Measurements from ENCODE around the gene SAMD8.
A peak's percentile ranks its signal among the peaks of the same experiment; 100 is the strongest.
"Not testable (repeated sequence)": the region's sequence is repeated elsewhere in the genome, so short reads cannot be mapped to it uniquely, and the experiment has no call there.

Gene SAMD8

GRCh38 chr10:75101416-75102251 is 9.8 kb upstream of the SAMD8 start:
- Histone ChIP-seq H3K4me1 (ENCODE audit: control insufficient read depth, insufficient read depth, low read length) (no peaks in the 10 kb centered on the region), H3K4me3 (ENCODE audit: low read length) (no peak overlapping the region), H3K9me3 (ENCODE audit: control insufficient read depth, low read length) (no peaks in the 10 kb centered on the region), H3K36me3 (ENCODE audit: control insufficient read depth, insufficient read depth, low read length, severe bottlenecking) (no peaks in the 10 kb centered on the region), H3K9ac (ENCODE audit: low read length) (no peak overlapping the region), H3K27me3 (replicated peaks; ENCODE audit: control insufficient read depth, insufficient read depth, low read length) (no peaks in the 10 kb centered on the region)
- no peak for DNase-seq (ENCODE audit: low read depth)

- Histone ChIP-seq H3K4me3 (ENCODE audit: low read length) (no peak overlapping the region), H3K9ac (ENCODE audit: low read length) (no peak overlapping the region), H3K36me3 (ENCODE audit: control insufficient read depth, insufficient read depth, low read length, severe bottlenecking) (no peaks in the 10 kb centered on the region), H3K9me3 (ENCODE audit: control insufficient read depth, low read length) (no peaks in the 10 kb centered on the region), H3K4me1 (ENCODE audit: control insufficient read depth, insufficient read depth, low read length) (no peaks in the 10 kb centered on the region), H3K27me3 (replicated peaks; ENCODE audit: control insufficient read depth, insufficient read depth, low read length) (no peaks in the 10 kb centered on the region)
- DNase-seq (ENCODE audit: low read depth) = no peak
Measured at GRCh38 chr10:75102830-75103673, 8.4 kb upstream of the SAMD8 start.

GRCh38 chr10:75103881-75104686 is 7.4 kb upstream of the SAMD8 start:
- Histone ChIP-seq H3K9me3 (ENCODE audit: control insufficient read depth, low read length) (no peaks in the 10 kb centered on the region), H3K4me1 (ENCODE audit: control insufficient read depth, insufficient read depth, low read length) (no peaks in the 10 kb centered on the region), H3K27me3 (replicated peaks; ENCODE audit: control insufficient read depth, insufficient read depth, low read length) (no peaks in the 10 kb centered on the region), H3K36me3 (ENCODE audit: control insufficient read depth, insufficient read depth, low read length, severe bottlenecking) (no peaks in the 10 kb centered on the region), H3K4me3 (ENCODE audit: low read length) (no peak overlapping the region), H3K9ac (ENCODE audit: low read length) (no peak overlapping the region)
- no peak for DNase-seq (ENCODE audit: low read depth)

GRCh38 chr10:75104842-75105241 is 6.6 kb upstream of the SAMD8 start:
- no peak for DNase-seq (ENCODE audit: low read depth)
- Histone ChIP-seq H3K9ac (ENCODE audit: low read length) (no peak overlapping the region), H3K4me3 (ENCODE audit: low read length) (no peak overlapping the region), H3K36me3 (ENCODE audit: control insufficient read depth, insufficient read depth, low read length, severe bottlenecking) (no peaks in the 10 kb centered on the region), H3K4me1 (ENCODE audit: control insufficient read depth, insufficient read depth, low read length) (no peaks in the 10 kb centered on the region), H3K27me3 (replicated peaks; ENCODE audit: control insufficient read depth, insufficient read depth, low read length) (no peaks in the 10 kb centered on the region), H3K9me3 (ENCODE audit: control insufficient read depth, low read length) (no peaks in the 10 kb centered on the region)

GRCh38 chr10:75105576-75106197 is 5.8 kb upstream of the SAMD8 start:
- no peak for DNase-seq (ENCODE audit: low read depth)
- H3K4me1 ChIP-seq (ENCODE audit: control insufficient read depth, insufficient read depth, low read length) = no peaks in the 10 kb centered on the region
- no peaks in the 10 kb centered on the region for H3K36me3 ChIP-seq (ENCODE audit: control insufficient read depth, insufficient read depth, low read length, severe bottlenecking)
- H3K9ac ChIP-seq (ENCODE audit: low read length) = no peak overlapping the region
- no peaks in the 10 kb centered on the region for H3K27me3 ChIP-seq (replicated peaks; ENCODE audit: control insufficient read depth, insufficient read depth, low read length)
- no peak overlapping the region for H3K4me3 ChIP-seq (ENCODE audit: low read length)
- no peaks in the 10 kb centered on the region for H3K9me3 ChIP-seq (ENCODE audit: control insufficient read depth, low read length)

GRCh38 chr10:75106242-75106641 is 5.2 kb upstream of the SAMD8 start:
- Histone ChIP-seq H3K4me3 (ENCODE audit: low read length) (no peak overlapping the region), H3K4me1 (ENCODE audit: control insufficient read depth, insufficient read depth, low read length) (no peaks in the 10 kb centered on the region), H3K9me3 (ENCODE audit: control insufficient read depth, low read length) (no peaks in the 10 kb centered on the region), H3K9ac (ENCODE audit: low read length) (no peak overlapping the region), H3K27me3 (replicated peaks; ENCODE audit: control insufficient read depth, insufficient read depth, low read length) (no peaks in the 10 kb centered on the region), H3K36me3 (ENCODE audit: control insufficient read depth, insufficient read depth, low read length, severe bottlenecking) (no peaks in the 10 kb centered on the region)
- no peak for DNase-seq (ENCODE audit: low read depth)

- not testable (repeated sequence) for H3K4me1 ChIP-seq (ENCODE audit: control insufficient read depth, insufficient read depth, low read length); H3K9ac ChIP-seq (ENCODE audit: low read length); H3K27me3 ChIP-seq (replicated peaks; ENCODE audit: control insufficient read depth, insufficient read depth, low read length); H3K9me3 ChIP-seq (ENCODE audit: control insufficient read depth, low read length); DNase-seq (ENCODE audit: low read depth); H3K4me3 ChIP-seq (ENCODE audit: low read length); H3K36me3 ChIP-seq (ENCODE audit: control insufficient read depth, insufficient read depth, low read length, severe bottlenecking)
Measured at GRCh38 chr10:75106891-75107290, 4.6 kb upstream of the SAMD8 start.

- Histone ChIP-seq H3K27me3 (replicated peaks; ENCODE audit: control insufficient read depth, insufficient read depth, low read length) (no peaks in the 10 kb centered on the region), H3K36me3 (ENCODE audit: control insufficient read depth, insufficient read depth, low read length, severe bottlenecking) (no peaks in the 10 kb centered on the region), H3K9ac (ENCODE audit: low read length) (no peak overlapping the region), H3K4me1 (ENCODE audit: control insufficient read depth, insufficient read depth, low read length) (peaks cover 7% of the 10 kb centered on the region), H3K9me3 (ENCODE audit: control insufficient read depth, low read length) (no peaks in the 10 kb centered on the region), H3K4me3 (ENCODE audit: low read length) (no peak overlapping the region)
- no peak for DNase-seq (ENCODE audit: low read depth)
Measured at GRCh38 chr10:75107756-75108683, 3.4 kb upstream of the SAMD8 start.

GRCh38 chr10:75108684-75109458 is 2.6 kb upstream of the SAMD8 start:
- no peaks in the 10 kb centered on the region for H3K36me3 ChIP-seq (ENCODE audit: control insufficient read depth, insufficient read depth, low read length, severe bottlenecking)
- DNase-seq (ENCODE audit: low read depth) = peak; percentile 39
- H3K4me3 ChIP-seq (ENCODE audit: low read length) = no peak overlapping the region
- H3K27me3 ChIP-seq (replicated peaks; ENCODE audit: control insufficient read depth, insufficient read depth, low read length) = no peaks in the 10 kb centered on the region
- H3K9ac ChIP-seq (ENCODE audit: low read length) = no peak overlapping the region
- no peaks in the 10 kb centered on the region for H3K9me3 ChIP-seq (ENCODE audit: control insufficient read depth, low read length)
- H3K4me1 ChIP-seq (ENCODE audit: control insufficient read depth, insufficient read depth, low read length) = peaks cover 15% of the 10 kb centered on the region

GRCh38 chr10:75109459-75109778 is 2.0 kb upstream of the SAMD8 start:
- H3K9ac ChIP-seq (ENCODE audit: low read length) = no peak overlapping the region
- peaks cover 21% of the 10 kb centered on the region for H3K4me1 ChIP-seq (ENCODE audit: control insufficient read depth, insufficient read depth, low read length)
- H3K36me3 ChIP-seq (ENCODE audit: control insufficient read depth, insufficient read depth, low read length, severe bottlenecking) = no peaks in the 10 kb centered on the region
- no peak for DNase-seq (ENCODE audit: low read depth)
- H3K9me3 ChIP-seq (ENCODE audit: control insufficient read depth, low read length) = no peaks in the 10 kb centered on the region
- no peaks in the 10 kb centered on the region for H3K27me3 ChIP-seq (replicated peaks; ENCODE audit: control insufficient read depth, insufficient read depth, low read length)
- H3K4me3 ChIP-seq (ENCODE audit: low read length) = no peak overlapping the region

Data from adipocyte (in vitro differentiated cells).